ENCODE results near the gene RDM1.

Gene RDM1

GRCh38 chr17:35931794-35932425, 1.3 kb upstream of the RDM1 start:
- no peak for DNase-seq

DNA sequence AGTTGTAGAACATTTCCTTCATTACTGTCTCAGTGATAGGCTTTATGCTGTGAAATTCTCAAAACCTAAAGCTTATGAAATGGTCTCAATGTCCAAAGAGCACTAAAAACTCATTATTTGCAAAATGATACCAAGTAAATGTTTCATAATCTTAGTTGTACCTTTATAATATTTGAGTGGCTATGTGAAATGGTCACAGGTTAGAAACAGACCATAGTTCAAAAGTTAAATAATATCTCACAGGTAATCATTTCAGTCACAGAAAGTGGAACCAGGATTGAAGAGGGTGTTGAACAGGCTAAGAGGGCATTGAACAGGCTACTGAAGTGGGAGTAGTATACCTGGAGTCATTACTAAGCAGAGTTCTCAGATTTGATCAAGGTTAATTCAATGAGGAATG, 2.9 kb downstream of the RDM1 start:
- DNase-seq = no peak

DNA sequence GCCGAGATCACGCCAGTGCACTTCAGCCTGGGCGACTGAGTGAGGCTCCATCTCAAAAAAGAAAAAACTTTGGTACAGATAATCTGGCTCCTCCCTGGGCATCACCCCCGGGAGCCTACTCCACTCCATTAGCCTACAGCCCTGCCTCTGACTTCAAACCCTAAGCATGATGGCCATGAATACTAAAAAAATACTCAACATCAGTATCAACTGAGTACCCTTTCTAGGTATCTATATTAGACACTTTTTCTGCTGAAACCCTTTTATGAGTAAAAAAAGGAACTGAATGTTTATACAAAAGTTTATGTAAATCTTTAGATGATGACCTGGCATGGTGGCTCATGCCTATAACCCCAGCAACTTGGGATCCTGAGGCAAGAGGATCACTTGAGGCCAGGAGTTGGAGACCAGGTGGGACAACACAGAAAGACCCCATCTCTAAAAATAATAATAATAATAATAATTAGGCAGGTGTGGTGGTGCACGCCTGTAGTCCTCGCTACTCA, 6.9 kb downstream of the RDM1 start:
- no peak for DNase-seq

DNA sequence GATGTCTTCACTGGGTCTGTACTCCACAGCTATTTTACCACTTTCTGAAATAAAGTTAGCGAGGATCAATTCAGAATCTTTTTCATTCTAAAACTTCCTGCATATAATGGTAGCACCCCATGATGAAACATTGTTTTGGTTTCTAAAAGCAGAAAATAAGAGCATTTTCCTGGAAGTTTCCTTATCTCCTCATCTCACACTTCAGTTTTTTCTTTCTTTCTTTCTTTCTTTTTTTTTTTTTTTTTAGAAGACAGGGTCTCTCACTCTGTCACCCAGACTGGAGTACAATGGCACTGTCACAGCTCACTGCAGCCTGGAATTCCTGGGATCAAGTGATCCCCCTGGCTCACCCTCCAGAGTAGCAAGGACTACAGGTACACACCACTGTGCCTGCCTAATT, 10.3 kb downstream of the RDM1 start:
- DNase-seq = no peak

GRCh38 chr17:35918665-35919064, 11.9 kb downstream of the RDM1 start:
- no peak for DNase-seq

DNA sequence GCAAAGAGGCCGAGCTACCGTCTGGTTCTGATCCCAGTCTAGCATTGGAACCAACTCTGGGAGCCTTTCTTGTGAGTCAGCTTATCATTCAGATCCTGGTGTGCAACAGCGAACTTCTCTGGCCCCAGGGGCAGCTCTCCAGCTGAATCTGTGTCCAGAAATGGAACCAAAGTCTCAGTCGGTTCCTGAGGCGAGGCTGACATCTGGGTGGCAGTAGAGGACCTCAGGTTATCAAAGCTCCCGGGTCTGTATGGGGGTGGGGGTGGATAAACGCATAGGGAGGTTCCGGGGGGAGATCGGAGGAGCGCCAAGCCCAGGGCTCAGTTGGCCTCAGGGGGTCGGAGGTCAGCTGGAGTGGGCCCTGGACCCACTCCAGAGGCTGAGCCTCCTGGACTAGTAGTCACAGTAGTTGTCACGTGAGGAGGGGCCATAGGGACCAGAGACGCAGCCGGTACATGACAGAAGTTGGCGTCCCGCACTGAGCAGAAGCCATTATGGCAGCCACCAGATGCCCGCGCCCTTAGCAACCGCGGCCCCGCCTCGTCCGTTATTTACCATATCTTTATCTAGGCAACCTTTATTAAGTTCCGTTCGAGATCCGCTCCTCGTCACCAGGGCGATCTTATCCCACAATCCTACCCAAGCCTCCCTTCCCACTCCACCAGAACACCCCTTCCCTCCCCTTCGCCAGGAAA, 12.9 kb downstream of the RDM1 start:
- no peak for DNase-seq

GRCh38 chr17:35915153-35915964, 15.2 kb downstream of the RDM1 start:
- DNase-seq = no peak

DNA sequence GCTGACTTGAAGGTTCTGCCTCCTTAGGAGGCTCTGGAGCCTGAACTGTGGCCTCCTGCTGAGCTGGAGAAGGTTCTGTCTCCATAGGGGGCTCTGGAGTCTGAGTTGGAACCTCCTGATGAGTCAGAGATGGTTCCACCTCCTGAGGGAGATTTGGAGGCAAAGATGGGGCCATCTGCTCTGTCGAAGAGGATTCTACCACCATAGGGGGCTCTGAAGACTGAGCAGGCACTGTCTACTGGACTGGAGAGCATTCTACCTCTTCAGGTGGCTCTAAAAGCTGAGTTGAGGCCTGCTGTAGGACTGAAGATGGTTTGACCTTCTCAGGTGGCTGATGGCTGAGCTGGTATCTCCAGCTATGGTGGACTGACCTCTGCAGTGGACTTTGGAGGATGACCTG, 16.2 kb downstream of the RDM1 start:
- no peak for DNase-seq

GRCh38 chr17:35913609-35914008, 17.0 kb downstream of the RDM1 start:
- DNase-seq = no peak

DNA sequence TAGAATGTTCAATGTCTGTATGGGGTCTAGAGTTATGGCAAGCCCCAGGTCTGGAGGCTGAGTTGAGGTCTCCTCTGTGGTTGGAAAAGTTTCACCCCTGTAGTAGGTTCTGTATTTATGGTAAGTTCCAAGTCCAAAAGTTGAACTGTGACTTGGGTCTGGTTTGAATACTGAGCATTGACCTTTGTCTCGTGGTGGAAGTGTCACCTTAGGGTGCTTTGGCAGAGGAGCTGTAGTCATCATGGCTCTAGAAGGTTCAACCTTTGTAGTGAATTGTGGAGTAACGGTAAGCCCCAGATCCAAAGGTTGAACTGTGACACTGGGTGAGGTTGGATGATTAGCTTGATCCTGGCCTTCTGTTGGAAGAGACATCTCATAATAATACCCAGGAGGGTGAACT, 17.6 kb downstream of the RDM1 start:
- no peak for DNase-seq

DNA sequence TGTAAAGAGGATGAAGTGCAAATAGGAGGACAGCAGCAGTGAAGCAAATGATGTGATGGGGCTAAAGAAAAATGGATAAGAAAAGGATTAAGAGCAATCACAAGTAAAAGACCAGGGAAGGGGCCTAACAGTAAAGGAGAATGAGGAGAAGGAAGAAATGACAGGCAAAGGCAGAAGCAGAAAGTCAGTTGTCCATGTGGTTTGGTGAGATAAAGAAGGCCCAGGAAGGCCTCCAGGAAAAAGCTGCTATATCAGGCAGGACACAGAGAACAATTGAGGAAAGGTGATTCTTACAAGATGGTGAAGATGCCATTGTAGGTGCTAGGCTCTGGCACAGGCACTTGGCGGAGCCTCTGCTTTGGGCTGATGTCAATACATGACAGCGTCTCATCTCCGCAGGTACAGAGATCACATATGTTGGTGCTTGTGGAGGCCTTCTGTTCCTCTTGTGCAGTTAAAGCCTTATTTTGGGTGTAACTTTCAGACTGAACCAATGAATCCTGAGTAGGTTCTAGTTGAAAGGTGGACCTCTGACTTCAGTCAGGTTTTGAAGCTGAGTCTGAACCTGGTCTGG, 18.1 kb downstream of the RDM1 start:
- no peak for DNase-seq

GRCh38 chr17:35909408-35909807, 21.2 kb downstream of the RDM1 start:
- no peak for DNase-seq

DNA sequence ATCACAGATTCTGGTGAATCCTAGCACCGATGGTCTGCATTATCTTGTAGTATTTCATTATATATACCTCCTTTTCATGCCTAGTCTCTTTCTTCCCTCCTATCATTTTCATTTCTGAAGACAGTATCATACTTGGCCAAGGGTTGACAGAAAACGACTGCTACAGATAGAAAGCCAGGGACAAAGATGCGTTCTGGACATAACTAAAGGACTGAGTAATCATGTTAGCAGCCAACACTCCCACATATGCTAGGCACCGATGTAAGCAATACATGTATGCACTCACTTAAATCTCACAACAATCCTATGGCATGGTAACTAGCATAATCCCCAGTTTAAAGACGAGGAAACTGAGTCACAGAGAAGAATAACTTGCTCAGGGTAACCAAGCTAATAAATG, 22.9 kb downstream of the RDM1 start:
- DNase-seq = no peak

GRCh38 chr17:35906926-35907637, 23.5 kb downstream of the RDM1 start:
- DNase-seq = no peak

DNA sequence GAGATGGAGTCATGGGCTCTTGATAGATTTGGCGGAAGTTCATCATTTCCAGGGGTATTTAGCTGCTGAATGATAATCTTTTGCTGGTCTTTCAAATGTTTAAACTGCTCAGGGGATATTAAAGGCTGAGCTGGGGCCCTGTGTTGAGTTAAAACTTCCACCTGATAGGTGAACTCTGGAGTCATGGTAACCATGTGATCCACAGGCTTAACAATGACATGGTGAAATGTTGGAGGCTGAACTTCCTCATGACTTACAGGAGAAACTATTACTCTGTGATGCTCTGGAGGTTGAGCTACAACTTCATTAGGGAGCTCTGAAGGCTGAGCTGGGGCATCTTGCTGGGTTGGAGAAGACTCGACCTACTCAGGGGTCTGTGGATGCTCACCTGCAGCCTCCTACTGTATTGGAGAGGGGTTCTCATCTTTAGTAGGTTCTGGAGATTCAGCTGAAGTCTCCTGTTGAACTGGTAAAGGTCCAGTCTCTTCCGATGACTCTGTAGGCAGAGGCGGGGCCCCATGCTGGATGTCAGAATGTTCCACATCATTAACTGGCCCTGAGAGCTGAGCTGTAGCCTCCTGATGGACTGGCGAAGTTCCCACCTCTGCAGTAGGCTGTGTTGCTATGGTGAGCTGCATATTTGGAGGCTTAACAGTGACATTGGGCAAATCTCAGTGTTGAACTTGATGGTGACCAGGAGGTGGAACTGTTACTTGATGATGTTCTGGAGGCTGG, 24.2 kb downstream of the RDM1 start:
- no peak for DNase-seq

GRCh38 chr17:35903451-35903850, 27.1 kb downstream of the RDM1 start:
- no peak for DNase-seq

- DNase-seq = no peak
Measured at GRCh38 chr17:35901631-35902175, 28.9 kb downstream of the RDM1 start.

- DNase-seq = no peak
Measured at GRCh38 chr17:35900708-35901480, 29.7 kb downstream of the RDM1 start.

DNA sequence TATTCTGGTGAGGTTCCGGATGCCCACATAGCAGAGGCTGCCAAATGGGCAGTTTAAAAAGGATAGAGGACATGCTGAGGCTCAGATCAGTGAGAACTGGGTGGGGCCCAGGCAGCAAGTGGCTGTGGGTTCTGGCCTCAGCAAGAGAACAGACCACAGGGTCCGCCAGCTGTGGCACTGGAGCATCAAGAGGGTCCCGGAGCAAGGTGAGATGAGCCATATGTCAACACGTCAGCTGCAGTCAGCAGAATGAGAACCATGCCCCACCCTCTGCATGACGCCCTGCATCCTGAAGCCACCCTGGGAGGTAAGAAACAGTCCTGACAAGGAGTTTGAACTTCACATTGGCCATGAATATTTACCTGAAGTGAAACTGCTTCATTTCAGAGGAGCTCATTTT, 30.3 kb downstream of the RDM1 start:
- DNase-seq = no peak

- DNase-seq = no peak
Measured at GRCh38 chr17:35898283-35899070, 32.1 kb downstream of the RDM1 start.
